HG03354 (cell line): ENCODE results near the gene CPSF6.
"Not testable (repeated sequence)": the region's sequence is repeated elsewhere in the genome, so short reads cannot be mapped to it uniquely, and the experiment has no call there.

Experiments
- ATAC-seq: cut with Tn5 transposase; IDR thresholded peaks from one replicate; pipeline ENCODE4 v1.9.1; 2021; ENCODE audit warnings: mild to moderate bottlenecking; ENCODE audit not compliant: unreplicated experiment, poor library complexity, severe bottlenecking

The CPSF6 gene

DNA sequence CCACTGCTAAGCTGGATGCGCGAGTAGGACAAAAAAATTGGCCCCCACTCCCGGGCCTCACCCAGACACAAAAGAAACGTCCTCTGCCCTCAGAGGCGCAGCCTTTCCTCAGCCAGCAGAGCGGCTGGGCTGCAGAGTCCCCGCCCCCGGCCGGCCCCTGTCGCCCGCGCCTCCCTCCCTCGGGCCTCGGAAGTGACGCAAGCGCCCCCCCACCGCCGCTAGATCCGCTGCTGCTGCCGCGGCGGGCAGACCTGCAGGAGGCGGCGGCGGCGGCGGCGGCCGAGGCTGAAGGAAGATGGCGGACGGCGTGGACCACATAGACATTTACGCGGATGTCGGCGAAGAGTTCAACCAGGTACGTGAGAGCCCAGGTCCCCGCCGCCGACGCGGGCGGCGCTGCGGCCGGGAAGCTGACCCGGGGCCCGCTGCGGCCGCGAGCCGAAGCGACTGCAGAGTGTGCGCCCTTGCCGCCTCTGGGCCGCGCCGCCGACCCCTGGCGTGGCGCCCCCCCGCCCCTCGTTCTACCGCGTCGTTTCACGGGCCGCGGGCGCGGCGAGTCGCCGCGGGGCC is at the start of gene CPSF6:
Gene CPSF6 (plus strand): TSS at position 218 of the 570 bp plus-strand sequence. CDS start 78 bp downstream, at position 296.
- ATAC-seq, result peak; percentile 91

DNA sequence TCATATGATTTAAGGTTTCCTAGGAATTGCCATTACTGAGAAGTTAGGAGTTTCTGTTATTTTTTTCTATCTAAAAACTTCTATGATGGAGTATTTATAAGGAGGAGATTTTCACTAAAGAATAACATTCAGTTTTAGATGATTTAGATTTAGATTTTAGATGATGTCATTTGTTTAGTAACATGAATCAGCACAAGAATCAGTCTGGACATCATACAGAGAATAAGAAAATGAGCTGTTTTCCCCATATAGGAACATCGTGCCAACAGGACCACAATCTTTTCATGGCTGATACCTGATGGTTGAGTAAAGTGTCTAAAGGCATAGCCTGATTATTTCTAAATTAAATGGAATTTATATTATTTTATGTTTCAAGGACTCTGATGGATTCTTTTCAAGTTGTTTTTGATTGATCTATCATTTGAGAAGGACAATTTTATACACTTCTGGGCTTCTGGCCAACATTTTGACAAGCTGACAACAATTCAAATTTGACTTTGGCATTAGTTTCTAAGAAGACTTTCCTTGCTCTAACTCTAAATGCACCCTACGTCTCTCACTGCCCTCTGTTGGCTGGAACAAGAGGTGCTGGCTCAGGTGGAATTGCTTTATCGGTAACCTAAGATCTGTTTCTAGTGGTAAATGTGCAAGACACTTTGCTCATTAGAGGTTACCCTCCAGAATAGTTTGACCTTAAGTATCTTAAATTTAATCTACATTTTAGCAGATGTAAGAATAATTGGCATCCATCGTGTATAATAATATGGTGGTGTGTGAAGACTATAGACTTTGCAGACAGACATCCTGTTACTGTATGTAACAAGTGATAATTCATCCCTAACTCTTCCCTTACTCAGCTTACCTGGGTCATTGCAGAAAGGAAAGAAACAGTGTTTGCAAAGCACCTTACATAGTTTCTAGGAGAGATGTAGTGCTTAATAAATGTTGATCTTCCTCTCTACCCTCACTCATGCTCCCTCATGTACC is 42.8 kb upstream of the CPSF6 start:
- no peak for ATAC-seq

- not testable (repeated sequence) for ATAC-seq
Observed at GRCh38 chr12:69199976-69200375, 39.4 kb upstream of the CPSF6 start.

DNA sequence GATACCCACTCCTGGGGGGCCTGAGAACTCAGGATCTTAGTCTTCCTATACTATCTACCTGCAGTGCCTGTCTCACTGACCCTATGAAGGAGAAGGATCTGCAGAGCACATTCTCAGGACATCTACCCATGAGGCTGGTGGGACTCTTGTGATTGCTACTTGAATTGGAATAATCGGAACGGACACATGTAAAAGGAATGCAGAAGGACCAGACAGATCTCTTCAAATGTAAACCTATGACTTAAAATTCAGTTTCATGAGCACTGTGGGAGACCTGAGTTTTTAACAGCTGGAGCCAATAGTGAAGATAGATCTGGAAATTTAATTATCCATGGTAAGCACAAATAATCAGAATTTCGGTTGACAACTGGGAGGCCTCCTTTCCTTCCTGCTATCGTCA is 35.2 kb upstream of the CPSF6 start:
- no peak for ATAC-seq

DNA sequence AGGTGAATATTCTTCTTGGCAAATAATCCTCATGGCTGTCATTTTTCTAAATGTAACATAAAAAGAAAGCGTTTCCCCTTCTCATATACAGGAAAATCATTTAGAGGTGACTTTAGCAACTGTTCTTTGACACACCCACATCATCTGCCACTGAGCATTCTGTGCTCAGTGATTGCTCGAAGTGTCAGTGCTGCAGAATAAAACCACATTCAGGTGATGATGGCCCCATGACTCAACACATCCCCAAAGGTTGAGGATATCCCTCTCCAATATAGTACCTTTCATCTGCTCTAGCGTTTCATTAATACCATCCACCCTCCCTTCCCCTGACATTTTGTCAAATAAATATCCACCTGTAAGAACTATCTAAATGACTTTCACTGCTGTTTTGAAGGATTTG is 28.7 kb upstream of the CPSF6 start:
- ATAC-seq, result no peak

GRCh38 chr12:69211160-69211559 is 28.2 kb upstream of the CPSF6 start:
- no peak for ATAC-seq

DNA sequence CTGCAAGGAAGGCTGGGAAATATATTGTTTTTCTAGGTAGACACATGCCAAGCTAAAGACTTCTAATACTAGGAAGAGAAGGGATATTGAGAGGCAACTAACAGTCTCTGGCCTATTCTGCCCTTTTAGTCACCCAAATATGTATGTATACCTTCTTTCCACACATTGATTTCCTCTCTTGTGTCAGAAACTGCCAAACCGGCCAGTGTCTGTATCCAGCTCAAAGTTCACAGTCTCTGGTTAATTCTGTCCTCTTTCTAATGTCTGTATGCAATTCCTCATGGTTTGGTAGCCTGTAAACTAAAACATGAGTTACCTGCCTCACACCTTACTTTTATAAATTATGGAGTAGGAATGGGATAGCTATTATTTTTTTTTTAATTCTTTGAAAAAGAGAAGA is 25.2 kb upstream of the CPSF6 start:
- no peak for ATAC-seq

DNA sequence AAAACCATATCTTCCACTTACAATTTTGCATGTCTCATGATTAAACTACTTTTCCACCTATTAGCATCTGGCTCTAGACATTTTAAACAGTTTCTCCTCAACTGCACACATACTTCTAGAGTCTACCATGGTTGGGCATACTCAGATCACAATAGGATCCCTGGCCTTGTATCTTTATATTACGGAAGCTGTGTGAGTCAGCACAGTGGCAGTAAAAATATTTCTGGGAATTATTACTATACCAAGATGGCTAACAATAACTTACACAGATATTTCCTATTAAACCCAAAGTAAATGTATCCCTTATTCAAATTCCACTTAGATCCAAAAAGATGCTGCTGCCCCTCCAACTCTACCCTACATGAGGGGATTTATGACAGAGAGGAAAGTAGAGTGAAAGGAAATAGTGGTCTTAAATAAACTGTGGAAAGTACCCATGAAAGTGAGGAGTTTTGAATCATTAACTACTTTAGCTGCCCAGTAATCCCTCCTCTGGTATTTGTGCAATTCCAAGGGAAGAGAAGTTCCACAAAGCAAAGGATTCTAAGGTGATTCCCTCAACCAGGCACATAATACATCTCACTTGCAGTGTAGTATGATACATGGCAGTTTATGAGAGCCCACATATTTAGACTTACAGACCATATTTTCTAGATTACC is 14.0 kb upstream of the CPSF6 start:
- ATAC-seq, result no peak

- no peak for ATAC-seq
Observed at GRCh38 chr12:69231479-69231878, 7.9 kb upstream of the CPSF6 start.

GRCh38 chr12:69238589-69239351 is 599 bp upstream of the CPSF6 start:
- ATAC-seq, result peak; percentile 4

- peak; percentile 41 for ATAC-seq
Observed at GRCh38 chr12:69239922-69240630, 707 bp downstream of the CPSF6 start.

DNA sequence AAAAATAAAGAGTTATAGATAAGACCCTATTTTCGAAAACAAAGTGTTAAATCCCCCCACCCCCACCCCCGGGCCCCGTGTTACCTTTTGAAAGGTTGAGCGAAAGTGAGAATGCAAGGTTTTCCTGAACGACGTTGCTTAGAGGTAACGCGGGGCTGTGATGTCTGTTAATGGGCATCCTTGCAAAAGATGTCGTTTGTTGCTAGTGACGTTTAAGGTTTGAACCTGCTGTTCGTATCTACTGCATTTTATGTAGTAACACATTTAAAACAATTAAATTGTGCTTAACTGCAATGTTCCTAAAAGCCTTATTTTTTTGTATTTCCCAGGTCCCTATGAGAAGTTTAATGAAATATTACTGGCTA is 1.2 kb downstream of the CPSF6 start:
- ATAC-seq, result no peak

- no peak for ATAC-seq
Observed at GRCh38 chr12:69241438-69242092, 2.2 kb downstream of the CPSF6 start.

- peak; percentile 33 for ATAC-seq
Observed at GRCh38 chr12:69243099-69244084, 4.0 kb downstream of the CPSF6 start.

- ATAC-seq, result no peak
Observed at GRCh38 chr12:69247268-69248018, 8.1 kb downstream of the CPSF6 start.

DNA sequence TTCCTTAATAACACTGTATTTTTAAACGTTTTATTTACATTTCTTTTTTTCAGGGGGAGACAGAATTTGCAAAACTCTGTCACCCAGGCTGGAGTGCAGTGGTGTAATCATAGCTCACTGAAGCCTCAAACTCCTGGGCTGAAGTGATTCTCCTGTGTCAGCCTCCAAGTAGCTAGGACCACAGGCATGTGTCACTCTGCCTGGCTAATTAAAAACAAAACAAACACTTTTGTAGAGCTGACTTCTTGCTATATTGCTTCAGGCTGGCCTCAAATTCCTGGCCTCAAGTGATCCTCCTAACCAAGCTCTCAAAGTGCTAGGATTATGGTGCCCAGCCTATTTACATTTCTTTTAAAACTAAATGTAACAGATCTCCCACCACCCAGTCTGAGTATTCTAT is 12.7 kb downstream of the CPSF6 start:
- no peak for ATAC-seq

DNA sequence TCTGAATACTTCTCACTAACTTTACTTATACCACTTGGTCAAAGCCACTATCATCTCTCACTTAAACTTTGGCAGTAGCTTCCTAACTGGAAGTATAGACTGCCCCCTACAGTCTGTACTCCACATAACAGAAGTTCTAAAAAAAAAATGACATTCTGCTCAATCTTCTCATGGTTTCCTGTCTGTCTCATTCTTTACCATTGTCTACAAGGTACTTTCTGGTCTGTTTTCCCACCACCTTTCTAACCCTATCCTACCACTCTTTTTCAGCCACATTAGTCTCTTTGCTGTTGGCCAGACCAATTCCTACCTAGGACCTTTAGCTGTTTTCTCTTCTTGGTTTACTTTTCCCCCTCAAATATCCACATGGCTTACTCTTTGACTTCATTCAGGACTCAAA is 14.7 kb downstream of the CPSF6 start:
- peak; percentile 84 for ATAC-seq
